Measurements from ENCODE around the gene SRPK2.

Gene SRPK2

GRCh38 chr7:105309235-105310169 lies 79.2 kb downstream of the SRPK2 start:
- Histone ChIP-seq H3K9ac (ENCODE audit: low read length) (no peak overlapping the region), H2AFZ (ENCODE audit: low read length) (no peak overlapping the region), H3K27ac (ENCODE audit: low read depth, low read length, poor library complexity, severe bottlenecking) (no peak overlapping the region), H3K36me3 (ENCODE audit: insufficient read depth, low read length) (no peaks in the 10 kb centered on the region), H3K4me3 (ENCODE audit: low read depth, low read length, poor library complexity, severe bottlenecking) (no peak overlapping the region), H3F3A (ENCODE audit: insufficient read depth, low read length) (no peaks in the 10 kb centered on the region), H3K9me3 (ENCODE audit: low read length) (no peaks in the 10 kb centered on the region), H3K27me3 (ENCODE audit: insufficient read depth, low read length) (no peaks in the 10 kb centered on the region), H4K20me1 (ENCODE audit: insufficient read depth, low read length) (no peaks in the 10 kb centered on the region), H3K4me1 (ENCODE audit: insufficient read depth, low read length, severe bottlenecking) (peaks cover 28% of the 10 kb centered on the region), H3K79me2 (ENCODE audit: insufficient read depth, low read length) (no peaks in the 10 kb centered on the region), H3K4me2 (ENCODE audit: low read length) (no peak overlapping the region), H3K9me2 (ENCODE audit: low read depth, low read length) (no peaks in the 10 kb centered on the region)
- TF ChIP-seq EZH2 (IDR thresholded peaks at IDR 0.05; ENCODE audit: borderline replicate concordance, low read length) = no peak
- TF ChIP-seq, protein P1, sequence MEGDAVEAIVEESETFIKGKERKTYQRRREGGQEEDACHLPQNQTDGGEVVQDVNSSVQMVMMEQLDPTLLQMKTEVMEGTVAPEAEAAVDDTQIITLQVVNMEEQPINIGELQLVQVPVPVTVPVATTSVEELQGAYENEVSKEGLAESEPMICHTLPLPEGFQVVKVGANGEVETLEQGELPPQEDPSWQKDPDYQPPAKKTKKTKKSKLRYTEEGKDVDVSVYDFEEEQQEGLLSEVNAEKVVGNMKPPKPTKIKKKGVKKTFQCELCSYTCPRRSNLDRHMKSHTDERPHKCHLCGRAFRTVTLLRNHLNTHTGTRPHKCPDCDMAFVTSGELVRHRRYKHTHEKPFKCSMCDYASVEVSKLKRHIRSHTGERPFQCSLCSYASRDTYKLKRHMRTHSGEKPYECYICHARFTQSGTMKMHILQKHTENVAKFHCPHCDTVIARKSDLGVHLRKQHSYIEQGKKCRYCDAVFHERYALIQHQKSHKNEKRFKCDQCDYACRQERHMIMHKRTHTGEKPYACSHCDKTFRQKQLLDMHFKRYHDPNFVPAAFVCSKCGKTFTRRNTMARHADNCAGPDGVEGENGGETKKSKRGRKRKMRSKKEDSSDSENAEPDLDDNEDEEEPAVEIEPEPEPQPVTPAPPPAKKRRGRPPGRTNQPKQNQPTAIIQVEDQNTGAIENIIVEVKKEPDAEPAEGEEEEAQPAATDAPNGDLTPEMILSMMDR (IDR thresholded peaks at IDR 0.05; ENCODE audit: low read length) = no peak

GRCh38 chr7:105307163-105307672 lies 81.5 kb downstream of the SRPK2 start:
- Histone ChIP-seq H3K9ac (ENCODE audit: low read length) (no peak overlapping the region), H3K9me2 (ENCODE audit: low read depth, low read length) (no peaks in the 10 kb centered on the region), H3K79me2 (ENCODE audit: insufficient read depth, low read length) (no peaks in the 10 kb centered on the region), H4K20me1 (ENCODE audit: insufficient read depth, low read length) (no peaks in the 10 kb centered on the region), H3K4me3 (ENCODE audit: low read depth, low read length, poor library complexity, severe bottlenecking) (no peak overlapping the region), H3K36me3 (ENCODE audit: insufficient read depth, low read length) (no peaks in the 10 kb centered on the region), H3K27me3 (ENCODE audit: insufficient read depth, low read length) (no peaks in the 10 kb centered on the region), H3K27ac (ENCODE audit: low read depth, low read length, poor library complexity, severe bottlenecking) (no peak overlapping the region), H3K4me1 (ENCODE audit: insufficient read depth, low read length, severe bottlenecking) (peaks cover 28% of the 10 kb centered on the region), H3K4me2 (ENCODE audit: low read length) (no peak overlapping the region), H2AFZ (ENCODE audit: low read length) (no peak overlapping the region), H3K9me3 (ENCODE audit: low read length) (no peaks in the 10 kb centered on the region), H3F3A (ENCODE audit: insufficient read depth, low read length) (no peaks in the 10 kb centered on the region)
- TF ChIP-seq, protein P1 (IDR thresholded peaks at IDR 0.05; ENCODE audit: low read length) = no peak
- TF ChIP-seq EZH2 (IDR thresholded peaks at IDR 0.05; ENCODE audit: borderline replicate concordance, low read length) = no peak

- no peaks in the 10 kb centered on the region for H3F3A ChIP-seq (ENCODE audit: insufficient read depth, low read length)
- H4K20me1 ChIP-seq (ENCODE audit: insufficient read depth, low read length) = no peaks in the 10 kb centered on the region
- no peak overlapping the region for H2AFZ ChIP-seq (ENCODE audit: low read length)
- no peak overlapping the region for H3K4me2 ChIP-seq (ENCODE audit: low read length)
- H3K4me3 ChIP-seq (ENCODE audit: low read depth, low read length, poor library complexity, severe bottlenecking) = no peak overlapping the region
- no peaks in the 10 kb centered on the region for H3K9me2 ChIP-seq (ENCODE audit: low read depth, low read length)
- H3K9me3 ChIP-seq (ENCODE audit: low read length) = no peaks in the 10 kb centered on the region
- no peaks in the 10 kb centered on the region for H3K36me3 ChIP-seq (ENCODE audit: insufficient read depth, low read length)
- no peak overlapping the region for H3K27ac ChIP-seq (ENCODE audit: low read depth, low read length, poor library complexity, severe bottlenecking)
- H3K27me3 ChIP-seq (ENCODE audit: insufficient read depth, low read length) = no peaks in the 10 kb centered on the region
- peaks cover 28% of the 10 kb centered on the region for H3K4me1 ChIP-seq (ENCODE audit: insufficient read depth, low read length, severe bottlenecking)
- H3K9ac ChIP-seq (ENCODE audit: low read length) = no peak overlapping the region
- TF ChIP-seq, protein P1 (IDR thresholded peaks at IDR 0.05; ENCODE audit: low read length) = no peak
- TF ChIP-seq EZH2 (IDR thresholded peaks at IDR 0.05; ENCODE audit: borderline replicate concordance, low read length) = no peak
- no peaks in the 10 kb centered on the region for H3K79me2 ChIP-seq (ENCODE audit: insufficient read depth, low read length)
Measured at GRCh38 chr7:105306298-105306748, 82.4 kb downstream of the SRPK2 start.

Measured in OCI-LY1 (cell line).